Caco-2 (cell line): ENCODE results near the gene S100PBP. TPM values are rescaled to one million over a fixed set of nuclear protein-coding genes. Genes with fewer than 3 reads are reported as not detected.

Experiments
- BruUV-seq: library from RNA; stranded (reverse); fragments of 400-500 nt; replicated peaks from 2 replicates; lab custom pipeline; 2021; lab: Mats Ljungman, UMichigan
- CTCF ChIA-PET: fragments of 300-600 bp; sonication (Branson Sonifier 250); formaldehyde crosslinking; loops from one replicate; lab custom pipeline; 2022; ENCODE audit warnings: antibody characterized with exemption; lab: Charles Lee
- POLR2A ChIA-PET: fragments of 300-600 bp; sonication (Branson Sonifier 250); formaldehyde crosslinking; loops from one replicate; lab custom pipeline; 2022; ENCODE audit warnings: antibody characterized with exemption; lab: Charles Lee
- DNase-seq, 2 experiments: peaks; one replicate each; pipeline versions ENCODE4 v3.0.0 to v3.0.0-alpha.2; 2020 to 2022
- H3K27me3 ChIP-seq: replicated peaks from 2 replicates; pipeline ENCODE4 v1.6.0; 2011; ENCODE audit warnings: low read length; ENCODE audit not compliant: control insufficient read depth, insufficient read depth
- H3K36me3 ChIP-seq: 2 replicates; pipeline ENCODE4 v1.5.1; 2011; ENCODE audit warnings: low read length; ENCODE audit not compliant: control insufficient read depth, insufficient read depth
- H3K4me1 ChIP-seq: fragments of 250-450 bp; sonication (Bioruptor Pico); 2 replicates; pipeline ENCODE4 v1.5.1; 2020; ENCODE audit warnings: mild to moderate bottlenecking
- H3K4me3 ChIP-seq: 2 replicates; pipeline ENCODE4 v1.5.1; 2011; ENCODE audit warnings: low read depth, mild to moderate bottlenecking, control low read depth, low read length
- H3K9me3 ChIP-seq: fragments of 250-450 bp; sonication (Bioruptor Pico); 2 replicates; pipeline ENCODE4 v1.5.1; 2020; ENCODE audit warnings: mild to moderate bottlenecking, moderate library complexity
- H3K27ac Mint-ChIP-seq: one replicate; pipeline ENCODE4 v1.8.0; 2022; ENCODE audit warnings: mixed read lengths; ENCODE audit not compliant: unreplicated experiment
- H3K27me3 Mint-ChIP-seq: one replicate; pipeline ENCODE4 v1.8.0; 2022; ENCODE audit warnings: mixed read lengths; ENCODE audit not compliant: insufficient read depth, unreplicated experiment
- H3K36me3 Mint-ChIP-seq: one replicate; pipeline ENCODE4 v1.8.0; 2022; ENCODE audit warnings: mild to moderate bottlenecking, mixed read lengths; ENCODE audit not compliant: insufficient read depth, unreplicated experiment
- H3K4me1 Mint-ChIP-seq: one replicate; pipeline ENCODE4 v1.8.0; 2022; ENCODE audit warnings: low read depth, mixed read lengths; ENCODE audit not compliant: unreplicated experiment
- H3K4me3 Mint-ChIP-seq: one replicate; pipeline ENCODE4 v1.8.0; 2022; ENCODE audit warnings: mild to moderate bottlenecking, moderate library complexity, mixed read lengths; ENCODE audit not compliant: unreplicated experiment
- H3K9me3 Mint-ChIP-seq: one replicate; pipeline ENCODE4 v1.8.0; 2022; ENCODE audit warnings: mixed read lengths; ENCODE audit not compliant: unreplicated experiment
- intact Hi-C: fragments of 100-400 bp; cut with micrococcal nuclease; formaldehyde crosslinking; loops from one replicate; pipeline ENCODE4 v1.10.0; 2022; ENCODE audit not compliant: unreplicated experiment
- total RNA-seq: library from RNA; stranded (reverse); gene quantifications from 2 replicates; pipeline ENCODE4 v1.2.3, GENCODE V29; 2022
- TF ChIP-seq, protein P1 (sequence below), 2 experiments: fragments of 200-600 bp in 1 of 2; IDR thresholded peaks; 1 replicate in 1 of 2; 2 replicates in 1 of 2; pipeline versions ENCODE4 v1.5.1 to v1.8.0; 2011 to 2022; ENCODE audit warnings: antibody characterized with exemption in 1 of 2, control low read depth in 1 of 2, inconsistent platforms in 1 of 2, low read depth in 1 of 2, low read length in 1 of 2, mild to moderate bottlenecking in 1 of 2, moderate library complexity in 1 of 2; ENCODE audit not compliant: insufficient read depth in 1 of 2, severe bottlenecking in 1 of 2, unreplicated experiment in 1 of 2

Gene S100PBP
- total RNA-seq, 1 experiment from 2014 or later = 23.8 TPM

- Histone ChIP-seq H3K4me1 (no peaks in the 10 kb centered on the region), H3K27me3 (no peaks in the 10 kb centered on the region), H3K36me3 (no peaks in the 10 kb centered on the region), H3K4me3 (no peak overlapping the region), H3K9me3 (no peaks in the 10 kb centered on the region)
- Mint-ChIP-seq H3K27me3 (no peaks in the 10 kb centered on the region), H3K9me3 (no peaks in the 10 kb centered on the region), H3K4me3 (no peak overlapping the region), H3K27ac (no peak overlapping the region), H3K4me1 (peaks cover 6% of the 10 kb centered on the region), H3K36me3 (peaks cover under 1% of the 10 kb centered on the region)
- BruUV-seq = no TSS peak
- intact Hi-C loops = no loop called here
- ChIA-PET POLR2A (no interaction called here), CTCF (interaction anchor here (0.6 to 0.7 kb wide), 4 partner anchors 19 to 839 kb away, joined by 3 to 5 read pairs (median 4); no protein-coding TSS in a partner anchor)
- DNase-seq = no peak
- TF ChIP-seq, protein P1, sequence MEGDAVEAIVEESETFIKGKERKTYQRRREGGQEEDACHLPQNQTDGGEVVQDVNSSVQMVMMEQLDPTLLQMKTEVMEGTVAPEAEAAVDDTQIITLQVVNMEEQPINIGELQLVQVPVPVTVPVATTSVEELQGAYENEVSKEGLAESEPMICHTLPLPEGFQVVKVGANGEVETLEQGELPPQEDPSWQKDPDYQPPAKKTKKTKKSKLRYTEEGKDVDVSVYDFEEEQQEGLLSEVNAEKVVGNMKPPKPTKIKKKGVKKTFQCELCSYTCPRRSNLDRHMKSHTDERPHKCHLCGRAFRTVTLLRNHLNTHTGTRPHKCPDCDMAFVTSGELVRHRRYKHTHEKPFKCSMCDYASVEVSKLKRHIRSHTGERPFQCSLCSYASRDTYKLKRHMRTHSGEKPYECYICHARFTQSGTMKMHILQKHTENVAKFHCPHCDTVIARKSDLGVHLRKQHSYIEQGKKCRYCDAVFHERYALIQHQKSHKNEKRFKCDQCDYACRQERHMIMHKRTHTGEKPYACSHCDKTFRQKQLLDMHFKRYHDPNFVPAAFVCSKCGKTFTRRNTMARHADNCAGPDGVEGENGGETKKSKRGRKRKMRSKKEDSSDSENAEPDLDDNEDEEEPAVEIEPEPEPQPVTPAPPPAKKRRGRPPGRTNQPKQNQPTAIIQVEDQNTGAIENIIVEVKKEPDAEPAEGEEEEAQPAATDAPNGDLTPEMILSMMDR (IDR thresholded peaks at IDR 0.05; ENCODE audit: insufficient read depth in 1 of 2, low read depth in 1 of 2, low read length in 1 of 2, severe bottlenecking in 1 of 2, unreplicated experiment in 1 of 2) = no peak
These were observed 61.2 kb downstream of the S100PBP start for GRCh38 chr1:32878637-32879041.

- intact Hi-C loops = no loop called here
- Mint-ChIP-seq H3K9me3 (no peaks in the 10 kb centered on the region), H3K27ac (no peak overlapping the region), H3K36me3 (peaks cover 4% of the 10 kb centered on the region), H3K4me3 (no peak overlapping the region), H3K27me3 (no peaks in the 10 kb centered on the region), H3K4me1 (no peaks in the 10 kb centered on the region)
- H3K9me3 ChIP-seq = no peaks in the 10 kb centered on the region
- ChIA-PET CTCF (no interaction called here), POLR2A (no interaction called here)
- no peak overlapping the region for H3K4me3 ChIP-seq
- DNase-seq = no peak
- H3K4me1 ChIP-seq = no peaks in the 10 kb centered on the region
- no peaks in the 10 kb centered on the region for H3K27me3 ChIP-seq
- H3K36me3 ChIP-seq = no peaks in the 10 kb centered on the region
- BruUV-seq = no TSS peak
- TF ChIP-seq, protein P1 (IDR thresholded peaks at IDR 0.05; ENCODE audit: insufficient read depth in 1 of 2, low read depth in 1 of 2, low read length in 1 of 2, severe bottlenecking in 1 of 2, unreplicated experiment in 1 of 2) = no peak
These were observed 63.8 kb downstream of the S100PBP start for GRCh38 chr1:32881291-32881690.

DNA sequence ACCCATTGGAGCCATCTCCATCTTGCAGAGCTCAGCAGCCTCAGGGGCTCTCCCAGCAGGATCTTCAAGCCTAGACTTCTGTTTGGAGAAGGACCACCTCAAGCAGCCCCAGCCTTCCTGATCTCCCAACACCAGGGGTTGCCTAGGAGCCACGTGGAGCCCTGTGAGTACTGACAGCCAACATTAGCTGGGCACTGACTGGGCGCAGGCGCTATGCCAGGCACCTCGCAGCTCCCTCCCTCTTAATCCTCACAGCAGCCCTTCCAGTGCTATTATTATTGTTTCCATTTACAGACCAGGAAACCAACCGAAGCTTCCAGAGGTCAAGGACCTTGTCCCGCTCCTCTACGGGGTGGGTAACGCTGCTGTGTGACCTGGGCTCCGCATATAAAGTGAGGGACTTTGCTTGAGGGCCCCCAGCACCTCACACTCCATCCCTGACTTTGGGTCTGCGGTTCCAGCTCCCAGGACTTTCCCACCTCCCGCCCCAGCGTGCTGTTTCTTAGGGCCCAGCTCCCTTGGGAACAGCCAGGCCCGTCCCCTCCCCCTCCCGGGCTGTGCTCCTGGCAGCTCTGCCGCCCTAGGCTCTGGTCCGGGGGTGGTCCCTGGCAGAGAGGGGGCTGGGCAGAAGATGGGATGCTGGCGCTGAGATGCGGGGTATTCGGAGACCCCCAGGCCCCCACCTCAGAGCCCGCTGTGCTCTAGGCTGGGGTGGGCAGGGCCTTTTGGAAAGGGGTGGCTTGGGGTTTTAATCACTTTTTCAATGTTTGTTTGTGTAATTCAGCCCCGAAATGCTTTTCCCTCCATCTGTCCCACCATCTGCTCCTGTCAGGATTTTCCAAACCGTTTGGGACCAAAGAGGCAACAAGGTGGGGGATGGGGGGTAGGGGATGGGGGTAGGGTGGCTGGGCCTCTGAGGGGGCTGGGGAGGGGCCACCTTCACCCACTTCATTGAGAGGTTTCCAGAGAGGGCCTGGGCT, 64.7 kb downstream of the S100PBP start:
- Mint-ChIP-seq H3K9me3 (no peaks in the 10 kb centered on the region), H3K4me1 (no peaks in the 10 kb centered on the region), H3K27me3 (no peaks in the 10 kb centered on the region), H3K36me3 (peaks cover 4% of the 10 kb centered on the region), H3K27ac (no peak overlapping the region), H3K4me3 (no peak overlapping the region)
- no peak overlapping the region for H3K4me3 ChIP-seq
- ChIA-PET POLR2A (no interaction called here), CTCF (no interaction called here)
- intact Hi-C loops = no loop called here
- TF ChIP-seq, protein P1 (IDR thresholded peaks at IDR 0.05; ENCODE audit: insufficient read depth in 1 of 2, low read depth in 1 of 2, low read length in 1 of 2, severe bottlenecking in 1 of 2, unreplicated experiment in 1 of 2) = no peak
- H3K27me3 ChIP-seq = no peaks in the 10 kb centered on the region
- no TSS peak for BruUV-seq
- DNase-seq = no peak
- no peaks in the 10 kb centered on the region for H3K4me1 ChIP-seq
- no peaks in the 10 kb centered on the region for H3K36me3 ChIP-seq
- H3K9me3 ChIP-seq = no peaks in the 10 kb centered on the region
